HL-60/S4 (cell line): ENCODE measurements around the gene RFX6.
"Not testable (repeated sequence)": the region's sequence is repeated elsewhere in the genome, so short reads cannot be mapped to it uniquely, and the experiment has no call there.

Experiments
- in situ Hi-C: fragments of 300-500 bp; cut with MboI; formaldehyde crosslinking; loops from 2 replicates; pipeline ENCODE4 v1.14.3; 2022; ENCODE audit warnings: low sequenced_read_pairs

RFX6 gene, protein sequence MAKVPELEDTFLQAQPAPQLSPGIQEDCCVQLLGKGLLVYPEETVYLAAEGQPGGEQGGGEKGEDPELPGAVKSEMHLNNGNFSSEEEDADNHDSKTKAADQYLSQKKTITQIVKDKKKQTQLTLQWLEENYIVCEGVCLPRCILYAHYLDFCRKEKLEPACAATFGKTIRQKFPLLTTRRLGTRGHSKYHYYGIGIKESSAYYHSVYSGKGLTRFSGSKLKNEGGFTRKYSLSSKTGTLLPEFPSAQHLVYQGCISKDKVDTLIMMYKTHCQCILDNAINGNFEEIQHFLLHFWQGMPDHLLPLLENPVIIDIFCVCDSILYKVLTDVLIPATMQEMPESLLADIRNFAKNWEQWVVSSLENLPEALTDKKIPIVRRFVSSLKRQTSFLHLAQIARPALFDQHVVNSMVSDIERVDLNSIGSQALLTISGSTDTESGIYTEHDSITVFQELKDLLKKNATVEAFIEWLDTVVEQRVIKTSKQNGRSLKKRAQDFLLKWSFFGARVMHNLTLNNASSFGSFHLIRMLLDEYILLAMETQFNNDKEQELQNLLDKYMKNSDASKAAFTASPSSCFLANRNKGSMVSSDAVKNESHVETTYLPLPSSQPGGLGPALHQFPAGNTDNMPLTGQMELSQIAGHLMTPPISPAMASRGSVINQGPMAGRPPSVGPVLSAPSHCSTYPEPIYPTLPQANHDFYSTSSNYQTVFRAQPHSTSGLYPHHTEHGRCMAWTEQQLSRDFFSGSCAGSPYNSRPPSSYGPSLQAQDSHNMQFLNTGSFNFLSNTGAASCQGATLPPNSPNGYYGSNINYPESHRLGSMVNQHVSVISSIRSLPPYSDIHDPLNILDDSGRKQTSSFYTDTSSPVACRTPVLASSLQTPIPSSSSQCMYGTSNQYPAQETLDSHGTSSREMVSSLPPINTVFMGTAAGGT

DNA sequence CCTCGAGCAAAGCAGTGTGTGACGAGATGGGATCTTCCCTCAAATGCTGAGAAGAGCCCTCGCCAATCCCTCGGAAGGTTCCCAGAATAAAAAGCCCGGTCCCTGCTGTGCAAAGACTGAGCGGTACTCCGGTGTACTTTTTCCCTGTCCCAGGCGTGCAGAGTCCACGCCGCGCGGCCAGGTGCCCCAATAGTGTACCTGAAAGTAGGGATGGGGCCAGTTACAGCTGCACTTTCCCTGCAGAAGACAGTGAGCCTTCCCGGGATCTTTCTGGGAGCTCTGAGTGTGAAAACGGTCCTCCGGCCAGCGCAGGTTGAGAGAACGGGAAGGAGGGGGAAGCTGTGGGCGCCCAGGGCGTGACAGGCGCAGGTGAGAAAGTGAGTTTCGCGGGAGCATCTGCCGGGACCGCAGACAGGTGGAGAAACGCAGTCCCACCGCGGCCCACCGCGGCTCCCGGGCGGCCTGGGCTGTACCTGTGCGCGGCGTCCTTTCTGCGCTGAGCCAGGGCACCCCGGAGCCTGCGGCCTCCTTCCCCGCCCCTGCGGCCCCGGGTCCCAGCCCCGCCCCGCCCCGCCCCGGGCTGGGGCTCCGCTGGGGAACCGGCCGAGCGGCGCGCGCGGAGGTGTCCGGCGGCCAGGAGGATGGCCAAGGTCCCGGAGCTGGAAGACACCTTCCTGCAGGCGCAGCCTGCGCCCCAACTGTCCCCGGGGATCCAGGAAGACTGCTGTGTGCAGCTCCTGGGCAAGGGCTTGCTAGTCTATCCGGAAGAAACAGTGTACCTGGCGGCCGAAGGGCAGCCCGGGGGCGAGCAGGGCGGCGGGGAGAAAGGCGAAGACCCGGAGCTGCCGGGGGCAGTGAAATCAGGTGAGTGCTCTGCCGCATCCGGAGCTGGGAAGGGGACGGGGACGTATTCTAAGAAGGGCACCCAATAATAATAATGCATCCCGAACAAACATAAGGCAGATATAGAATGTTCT is at the start of gene RFX6:
TSS of gene RFX6 (plus strand) at position 608 of the 977 bp plus-strand sequence. CDS start at position 642, 34 bp downstream.
- in situ Hi-C loops: no loop called here

DNA sequence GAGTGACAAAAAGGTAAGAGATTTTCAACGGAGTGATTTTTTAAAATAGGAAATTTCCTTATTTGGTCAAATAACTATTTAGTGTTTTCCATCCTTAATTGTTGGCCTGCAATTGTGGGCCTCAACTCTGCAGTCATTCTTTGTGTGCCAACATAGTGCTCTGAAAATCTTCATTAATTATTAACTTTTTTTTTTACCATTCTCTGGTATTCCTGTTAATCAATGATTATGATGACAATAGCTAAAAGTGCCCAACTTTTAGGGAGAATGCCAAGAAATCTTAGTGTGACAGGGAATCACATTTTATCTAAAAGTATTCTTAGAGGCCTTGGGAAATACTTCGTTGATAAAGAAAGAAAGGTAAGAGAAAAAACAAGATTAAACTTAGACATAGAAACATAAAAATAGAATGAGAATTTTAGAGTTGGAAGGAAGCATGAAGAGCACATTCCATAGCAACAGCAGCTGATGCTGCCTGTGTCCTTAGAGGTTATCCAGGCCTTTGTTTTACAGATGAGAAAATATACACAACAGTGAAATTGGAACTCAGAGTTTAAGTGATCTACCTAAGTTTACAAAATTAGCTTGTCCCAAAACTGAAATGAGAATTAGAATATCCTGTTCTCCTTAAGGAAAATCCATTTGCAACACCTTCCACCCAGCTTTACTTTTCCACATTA is 49.3 kb upstream of the RFX6 start:
- in situ Hi-C loops: no loop called here

DNA sequence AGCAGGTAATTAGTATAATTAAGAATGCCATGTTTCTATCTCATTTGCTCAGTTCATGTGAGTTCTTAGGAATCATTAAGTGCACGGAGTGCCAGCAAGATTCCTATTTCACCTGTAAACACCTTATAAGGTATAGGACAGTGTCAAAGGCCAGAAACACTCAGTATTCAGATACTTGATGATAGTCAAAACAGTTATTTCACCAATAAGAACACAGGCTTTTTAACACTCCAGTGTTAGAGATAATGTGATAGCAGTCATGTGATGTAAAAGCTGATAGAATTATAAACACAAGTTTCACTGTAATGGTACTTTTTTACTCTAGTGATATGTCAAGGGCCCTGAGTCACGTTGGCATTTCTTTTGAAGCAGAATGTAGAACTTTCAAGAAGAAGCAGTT is 48.1 kb upstream of the RFX6 start, which contains the start of gene GPRC6A:
TSS of gene GPRC6A (minus strand) at position 101 of the 400 bp plus-strand sequence. CDS start at position 31, 70 bp downstream.
- in situ Hi-C loops: no loop called here

DNA sequence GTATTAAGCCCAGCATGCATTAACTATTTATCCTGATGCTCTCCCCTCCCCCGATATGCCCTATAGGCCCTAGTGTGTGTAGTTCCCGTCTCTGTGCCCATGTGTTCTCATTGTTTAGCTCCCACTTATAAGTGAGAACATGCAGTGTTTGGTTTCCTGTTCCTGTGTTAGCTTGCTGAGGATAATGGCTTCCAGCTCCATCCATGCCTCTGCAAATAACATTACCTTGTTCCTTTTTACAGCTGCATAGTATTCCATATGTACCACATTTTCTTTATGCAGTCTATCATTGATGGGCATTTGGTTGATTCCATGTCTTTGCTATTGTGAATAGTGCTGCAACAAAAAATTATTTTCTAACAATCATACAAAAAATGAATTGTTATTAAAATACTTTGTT is 42.5 kb upstream of the RFX6 start:
- in situ Hi-C loops: not testable (repeated sequence)

DNA sequence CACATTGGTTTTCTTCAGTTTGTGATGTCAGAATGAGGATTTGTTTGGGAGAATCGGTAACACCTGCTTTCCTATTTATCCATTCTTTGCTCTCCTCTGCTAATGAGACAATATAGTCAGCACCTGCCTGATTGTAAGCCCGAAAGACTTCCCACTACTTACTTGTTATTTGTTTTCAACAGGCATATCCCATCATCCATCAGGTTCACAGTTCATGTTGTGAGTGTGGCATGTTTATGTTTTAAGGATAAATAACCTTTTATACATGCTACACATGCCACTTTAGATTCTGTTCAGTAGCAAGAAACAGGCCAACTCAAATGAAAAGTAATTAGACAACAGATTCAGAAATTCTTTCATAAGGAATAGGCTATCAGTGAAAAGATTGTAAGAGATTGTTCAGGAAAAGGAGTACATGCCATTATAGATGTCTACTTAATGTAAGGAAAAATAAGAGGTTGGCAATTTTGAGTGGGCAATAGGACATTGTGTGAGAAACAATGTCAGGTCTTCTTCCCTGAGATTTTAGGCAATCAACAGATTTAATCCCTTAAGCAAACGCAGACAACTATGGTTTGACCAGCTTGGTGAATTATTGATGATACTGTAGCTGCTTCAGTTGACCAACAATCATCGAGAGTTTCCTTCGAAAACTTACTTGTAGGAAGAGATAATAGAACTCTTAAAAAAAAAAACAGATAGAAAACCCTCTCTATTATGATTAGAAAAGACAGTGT is 40.3 kb upstream of the RFX6 start:
- in situ Hi-C loops: no loop called here

DNA sequence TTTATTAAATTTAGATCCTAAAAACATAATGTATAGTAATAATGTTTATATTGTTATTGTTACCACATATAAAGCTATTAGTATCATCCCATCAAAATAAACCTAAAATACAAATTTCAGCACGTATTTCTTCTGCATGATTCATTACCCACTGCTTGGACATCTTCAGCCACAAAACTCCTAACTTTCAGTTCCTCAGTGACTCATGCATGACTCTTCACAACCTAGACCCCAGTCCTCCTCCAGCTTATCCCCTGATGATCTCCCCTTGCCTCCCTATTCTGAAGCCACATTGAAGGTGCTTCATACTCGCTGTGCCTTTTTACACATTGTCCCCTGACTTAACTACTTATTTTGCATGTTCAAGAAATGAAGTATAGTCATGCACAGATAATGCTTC is 37.0 kb upstream of the RFX6 start:
- in situ Hi-C loops: no loop called here

DNA sequence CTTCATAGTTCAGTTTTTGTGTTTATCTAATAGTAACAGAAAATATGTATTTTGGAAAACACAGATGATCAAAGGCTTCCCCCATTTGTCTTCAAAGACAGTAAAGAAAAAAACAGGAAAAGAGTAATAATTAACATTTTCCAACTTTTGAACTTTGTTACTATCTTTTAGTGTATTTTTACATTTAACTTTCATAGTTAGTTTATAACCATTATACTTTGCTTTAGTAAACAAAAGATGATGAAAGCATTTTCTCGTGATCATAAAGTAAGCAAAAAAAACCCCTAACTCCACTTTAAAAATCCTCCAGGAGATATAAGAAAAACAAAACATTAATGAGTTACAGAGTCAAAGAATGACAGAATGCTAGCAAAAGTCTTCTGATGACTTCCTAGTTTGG is 34.6 kb upstream of the RFX6 start:
- in situ Hi-C loops: no loop called here

DNA sequence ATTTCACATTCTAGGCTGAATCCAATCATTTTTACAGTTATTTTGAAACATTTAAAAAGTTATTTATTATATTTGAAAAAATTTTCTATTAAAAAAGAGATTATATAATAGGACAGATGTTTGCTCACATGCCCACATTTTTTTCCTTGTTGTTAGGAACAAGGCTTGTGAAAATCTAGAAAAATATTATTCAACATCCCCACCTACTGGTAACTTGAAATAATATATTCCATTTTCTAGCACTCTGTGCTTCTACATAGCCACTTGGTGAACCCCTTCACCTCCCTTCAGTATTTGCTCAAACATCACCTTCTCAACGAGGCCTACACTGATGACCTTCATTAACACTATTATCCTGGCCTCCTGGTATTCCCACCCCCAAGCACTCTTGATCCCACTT is 29.8 kb upstream of the RFX6 start:
- in situ Hi-C loops: no loop called here

DNA sequence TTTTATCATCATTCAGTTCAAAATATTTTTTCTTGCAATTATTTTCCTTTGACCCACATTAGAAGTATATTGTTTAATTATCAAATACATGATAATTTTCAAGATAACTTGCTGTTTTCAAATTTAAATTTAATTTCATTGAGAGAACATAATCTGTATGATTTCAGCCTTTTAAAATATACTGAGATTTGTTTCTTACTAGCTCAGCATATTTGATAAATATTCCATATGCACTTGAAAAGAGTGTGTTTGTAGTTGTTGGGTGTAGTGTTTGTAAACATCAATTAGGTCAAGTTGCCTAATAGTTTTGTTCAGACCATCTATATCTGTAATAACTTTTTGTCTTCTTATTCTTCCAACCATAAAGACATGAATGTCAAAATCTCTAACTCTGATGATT is 19.0 kb upstream of the RFX6 start:
- in situ Hi-C loops: no loop called here

DNA sequence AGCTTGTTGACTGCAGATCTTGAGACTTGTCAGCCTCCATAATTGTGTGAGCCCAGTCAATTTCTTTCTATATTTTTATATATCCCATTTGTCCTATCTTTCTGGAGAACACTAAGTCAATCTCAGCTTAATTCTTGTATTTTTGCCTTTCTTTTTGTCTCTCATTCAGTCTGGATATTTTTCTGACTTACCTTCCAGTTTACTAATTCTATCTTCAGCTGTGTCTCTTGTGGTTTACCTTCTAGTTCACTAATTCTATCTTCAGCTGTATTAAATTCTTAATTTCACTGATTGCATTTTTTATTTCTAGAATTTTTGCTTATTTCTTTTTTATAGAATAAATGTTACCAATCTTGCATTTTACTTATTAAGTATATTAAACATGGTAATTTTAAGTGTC is 17.8 kb upstream of the RFX6 start:
- in situ Hi-C loops: no loop called here

DNA sequence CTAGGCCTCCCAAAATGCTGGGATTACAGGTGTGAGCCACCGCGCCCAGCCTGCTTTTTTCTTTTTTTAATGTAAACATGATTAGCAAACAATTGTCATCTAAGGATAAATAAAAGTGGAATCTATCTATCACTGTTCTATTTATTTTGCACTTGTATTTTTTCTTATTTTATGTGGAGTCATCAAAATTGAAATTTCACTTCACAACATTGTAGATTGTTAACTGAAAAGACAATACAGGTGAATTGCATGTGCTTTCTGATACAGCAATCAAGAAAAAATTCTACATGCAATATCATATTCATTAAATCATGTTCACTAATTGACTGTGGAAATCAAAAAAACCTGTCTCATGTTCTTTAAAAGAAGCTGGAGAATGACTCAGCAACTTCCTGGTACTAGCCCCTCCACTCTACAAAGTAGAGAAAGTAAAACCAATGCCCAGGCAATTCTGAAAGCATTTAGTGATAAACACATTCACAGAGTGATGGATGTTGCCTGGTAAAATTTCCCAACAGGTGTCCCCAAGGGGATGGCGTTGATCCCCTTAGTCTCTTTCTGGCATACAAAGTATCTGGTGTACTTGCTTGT is 10.7 kb upstream of the RFX6 start:
- in situ Hi-C loops: no loop called here

DNA sequence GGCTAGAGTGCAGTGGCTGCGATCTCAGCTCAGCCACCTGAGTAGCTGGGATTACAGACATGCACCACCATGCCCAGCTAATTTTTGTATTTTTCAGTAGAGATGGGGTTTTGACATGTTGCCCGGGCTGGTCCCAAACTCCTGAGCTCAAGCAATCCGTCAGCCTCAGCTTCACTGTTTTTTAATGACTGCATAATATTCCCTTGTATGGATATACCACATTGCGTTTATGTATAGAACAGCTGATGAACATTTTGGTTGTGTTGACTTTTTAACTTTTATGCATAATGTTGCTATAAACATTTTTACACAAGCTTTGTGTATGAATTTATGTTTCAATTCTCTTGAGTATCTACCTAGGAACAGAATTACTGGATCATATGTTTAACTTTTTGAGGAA is 4.3 kb upstream of the RFX6 start:
- in situ Hi-C loops: no loop called here

DNA sequence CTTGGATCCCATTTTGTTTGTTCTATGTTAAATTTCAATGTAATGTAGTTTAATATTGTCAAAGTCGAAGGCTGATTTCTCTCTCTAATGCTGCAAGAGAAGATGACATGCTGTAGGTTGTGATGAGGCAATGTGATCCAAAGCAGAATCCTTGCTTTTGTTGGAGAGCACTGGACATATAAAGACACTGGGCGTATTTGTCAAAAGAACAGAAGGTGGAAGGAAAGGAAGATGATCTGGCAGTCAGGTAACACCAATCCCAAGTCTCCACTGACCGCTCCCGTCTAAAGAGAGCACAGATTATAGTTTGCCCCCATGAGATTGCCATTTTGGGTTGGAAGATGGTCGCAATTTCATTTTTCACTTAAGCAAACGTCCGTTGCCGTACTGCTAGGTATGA is 935 bp upstream of the RFX6 start:
- in situ Hi-C loops: no loop called here

DNA sequence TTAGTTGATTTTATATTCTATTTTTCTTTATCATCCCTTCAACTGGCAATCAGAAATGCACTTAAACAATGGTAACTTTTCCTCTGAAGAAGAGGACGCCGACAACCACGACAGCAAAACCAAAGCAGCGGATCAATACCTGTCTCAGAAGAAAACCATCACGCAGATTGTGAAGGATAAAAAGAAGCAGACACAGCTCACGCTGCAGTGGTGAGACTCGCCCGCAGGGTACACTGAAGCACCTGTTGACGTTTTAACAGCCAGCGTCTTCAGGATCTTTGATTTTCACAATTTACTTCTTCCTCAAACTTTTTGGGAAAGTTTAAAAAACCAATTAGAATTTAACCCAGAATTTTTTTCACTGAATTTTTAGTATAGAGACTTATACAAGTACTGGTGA is 701 bp downstream of the RFX6 start:
- in situ Hi-C loops: no loop called here

DNA sequence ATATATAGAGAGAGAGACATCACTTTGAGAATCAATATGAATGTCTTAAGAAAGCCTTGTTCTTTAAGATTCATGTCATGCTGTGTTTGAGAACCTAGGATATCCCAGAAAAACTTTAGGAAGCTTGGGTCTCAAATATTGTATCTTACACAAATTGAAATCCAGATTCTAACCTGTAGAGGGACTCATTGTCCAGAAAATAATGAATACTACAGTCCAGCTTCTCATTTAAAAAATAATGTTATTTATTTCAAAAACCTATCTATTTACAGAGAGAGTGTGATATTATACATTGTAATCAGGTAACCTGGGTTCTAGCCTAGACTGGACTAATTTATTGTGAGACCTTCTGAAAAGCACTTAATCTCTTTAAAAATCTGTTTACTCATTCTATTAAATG is 4.2 kb downstream of the RFX6 start:
- in situ Hi-C loops: no loop called here

DNA sequence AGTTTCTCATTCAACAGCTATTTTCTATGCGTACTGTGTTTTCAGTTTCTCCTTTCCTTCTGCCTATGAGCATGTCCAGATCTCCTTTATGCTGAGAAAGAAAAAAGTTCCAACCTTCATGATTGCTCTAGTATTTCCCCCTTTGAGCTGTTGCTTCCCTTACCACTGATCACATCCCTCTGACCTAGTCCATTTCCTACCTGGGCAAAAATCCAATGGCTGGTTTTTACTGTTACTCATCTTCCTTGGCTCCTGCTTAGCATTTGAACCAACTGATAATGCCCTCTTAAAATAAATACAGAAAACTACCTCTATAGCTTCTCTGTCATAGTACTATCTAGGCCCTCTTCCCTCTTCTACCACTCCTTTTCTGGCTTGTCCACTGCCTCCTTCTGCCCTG is 6.0 kb downstream of the RFX6 start:
- in situ Hi-C loops: no loop called here

DNA sequence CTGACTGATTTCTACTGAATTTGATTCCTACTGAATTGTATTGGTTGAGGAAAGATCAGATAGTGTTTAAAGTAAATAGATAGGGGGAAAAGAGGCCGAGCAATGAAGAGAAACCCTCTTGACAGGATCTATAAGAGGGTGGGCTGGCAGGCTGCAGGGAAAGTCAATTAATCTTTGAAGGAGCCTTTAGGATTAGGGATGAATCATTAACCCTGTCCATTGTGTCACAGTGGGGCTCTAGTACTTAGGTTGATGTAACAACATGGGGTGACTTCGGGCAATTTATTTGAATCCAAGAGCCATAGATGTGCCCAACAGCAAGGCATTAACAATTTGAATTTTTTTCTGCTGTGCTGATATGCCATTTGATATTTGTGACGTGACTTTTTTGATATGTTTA is 7.5 kb downstream of the RFX6 start:
- in situ Hi-C loops: no loop called here

DNA sequence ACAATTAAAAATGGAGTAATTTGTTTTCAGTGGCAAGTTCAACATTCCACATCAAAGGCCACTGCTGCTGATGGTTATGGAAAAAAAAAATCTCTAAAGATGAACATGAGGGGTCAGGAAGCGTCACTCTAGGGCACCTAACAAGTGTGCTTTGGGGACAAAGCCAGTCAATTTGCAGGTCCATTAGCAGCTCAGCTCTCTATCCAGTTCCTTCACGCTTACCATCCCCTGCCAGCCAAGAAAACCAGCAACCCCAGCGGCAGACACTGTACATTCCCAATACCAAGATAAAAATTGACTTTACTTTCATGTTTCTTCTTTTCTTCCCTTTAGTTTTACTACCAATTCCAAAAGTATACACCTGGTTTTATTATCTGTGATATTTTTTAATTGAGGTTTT is 10.1 kb downstream of the RFX6 start:
- in situ Hi-C loops: no loop called here

DNA sequence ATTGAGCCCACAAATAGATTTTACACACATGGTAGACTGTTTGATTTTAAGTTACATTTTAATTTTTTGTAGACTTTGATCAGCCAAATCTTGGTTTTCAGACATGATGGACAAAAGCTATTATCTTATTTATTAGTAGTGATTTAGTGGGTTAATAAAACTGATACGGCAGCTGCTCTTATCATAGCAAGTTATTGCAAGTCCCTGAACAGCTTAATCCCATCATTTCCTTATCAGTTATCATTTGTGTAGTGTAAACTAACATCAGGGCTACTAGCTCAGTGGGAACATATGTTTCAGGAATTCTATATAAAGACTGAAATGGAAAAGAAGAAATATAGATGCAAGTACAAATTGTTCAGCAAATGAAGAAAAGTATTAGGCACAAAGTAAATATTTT is 10.9 kb downstream of the RFX6 start:
- in situ Hi-C loops: no loop called here
